Cerebellar nuclear complex (tissue), 1 donor: ENCODE data around the gene ABLIM1.
"Not testable (repeated sequence)": the region's sequence is repeated elsewhere in the genome, so short reads cannot be mapped to it uniquely, and the experiment has no call there.

Source experiments
- DNase-seq, 2 experiments: peaks; one replicate each; lab custom pipeline; 2025; lab: John Stamatoyannopoulos, UW

Gene ABLIM1

DNA sequence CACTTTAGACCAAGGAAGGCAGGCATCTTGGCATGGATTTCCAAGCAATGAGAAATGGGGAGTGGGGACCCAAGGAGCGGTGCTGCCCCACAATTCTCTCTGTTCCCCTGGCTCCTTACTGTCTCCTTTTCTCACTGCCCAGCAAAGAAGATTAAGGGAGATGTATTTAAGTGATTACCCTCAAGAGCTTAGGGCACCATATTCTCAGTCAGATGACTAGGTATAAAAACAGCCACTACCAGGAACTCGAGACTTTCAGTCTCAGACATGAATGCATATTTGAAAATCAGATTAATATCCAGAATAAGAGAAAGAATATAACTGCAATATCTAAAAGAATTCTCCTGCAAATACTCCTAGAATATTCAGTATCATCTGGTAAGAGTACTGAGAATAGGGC, at the start of gene ABLIM1:
TSS of gene ABLIM1 (minus strand) at position 101 of the 400 bp plus-strand sequence. CDS start at position 26, 75 bp downstream.
- DNase-seq: no peak

DNA sequence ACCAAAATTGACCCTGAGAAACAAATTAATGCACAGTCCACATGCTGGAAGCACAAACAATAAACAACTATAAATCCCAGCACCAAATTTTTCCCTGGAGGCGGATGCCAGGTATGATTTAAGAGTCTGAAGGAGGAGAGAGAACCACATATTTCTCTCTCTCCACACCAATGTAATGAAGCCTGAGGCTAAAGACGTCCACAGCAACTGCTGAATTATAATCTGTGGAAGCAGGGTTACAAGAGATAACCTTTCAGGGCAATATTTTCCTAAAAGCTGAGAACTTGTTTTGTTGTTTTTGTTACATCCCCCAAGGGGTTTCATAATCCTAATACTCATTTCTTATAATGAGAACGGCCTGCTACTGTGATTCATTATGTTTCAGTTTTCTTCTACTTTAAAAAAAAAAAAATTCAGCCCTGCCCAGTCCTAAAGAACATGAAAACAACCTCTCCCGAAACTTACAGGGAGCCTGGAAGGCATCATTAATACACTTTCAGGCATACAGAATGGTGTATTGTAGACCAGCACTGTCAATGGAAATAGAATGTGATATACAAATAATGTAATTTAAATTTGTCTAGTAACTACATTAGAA, 48.5 kb upstream of the ABLIM1 start:
- DNase-seq: no peak

- DNase-seq: no peak
Observed at GRCh38 chr10:114704679-114705078, 46.6 kb upstream of the ABLIM1 start.

DNA sequence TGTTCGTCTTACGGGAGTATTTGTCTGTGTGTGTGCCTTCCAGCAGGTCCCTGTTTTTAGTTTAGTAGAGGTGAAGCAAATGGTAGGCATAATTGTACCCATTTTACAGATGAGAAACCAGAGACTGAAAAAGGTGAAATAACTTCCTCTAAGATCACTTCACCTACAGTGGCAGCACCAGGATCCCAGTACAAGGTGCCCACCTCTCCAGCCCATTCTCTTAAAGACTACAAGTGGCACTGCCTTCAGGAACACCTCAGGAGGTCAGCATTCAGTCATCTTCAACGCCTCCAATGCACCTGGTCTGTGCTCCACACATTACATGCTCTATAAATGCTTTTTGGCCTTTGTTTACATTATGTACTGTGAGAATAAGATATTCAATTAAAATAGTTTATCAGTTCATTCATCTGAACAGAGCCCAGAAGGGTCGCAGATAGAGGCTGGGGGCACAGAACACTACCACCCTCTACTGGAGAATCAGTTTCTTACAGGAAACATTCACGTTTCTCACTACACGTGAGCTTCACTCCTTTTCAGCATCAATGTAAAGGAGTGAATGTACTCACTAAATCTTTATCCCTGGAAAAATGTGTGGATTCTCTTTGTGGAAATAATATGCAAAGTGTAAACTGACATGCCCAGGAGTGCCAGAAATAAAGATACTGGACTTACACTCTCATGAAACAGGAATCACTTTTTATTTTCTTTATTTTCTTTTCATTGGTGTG, 45.5 kb upstream of the ABLIM1 start:
- no peak for DNase-seq

- no peak for DNase-seq
Observed at GRCh38 chr10:114698271-114699061, 40.4 kb upstream of the ABLIM1 start.

GRCh38 chr10:114697061-114697598, 39.1 kb upstream of the ABLIM1 start:
- peak in 1 of 2 experiments; percentile 76 for DNase-seq

- DNase-seq: not testable (repeated sequence)
Observed at GRCh38 chr10:114696301-114696700, 38.2 kb upstream of the ABLIM1 start.

- no peak for DNase-seq
Observed at GRCh38 chr10:114694752-114695151, 36.7 kb upstream of the ABLIM1 start.

- no peak for DNase-seq
Observed at GRCh38 chr10:114694062-114694461, 36.0 kb upstream of the ABLIM1 start.

GRCh38 chr10:114691442-114691941, 33.4 kb upstream of the ABLIM1 start:
- DNase-seq: no peak

DNA sequence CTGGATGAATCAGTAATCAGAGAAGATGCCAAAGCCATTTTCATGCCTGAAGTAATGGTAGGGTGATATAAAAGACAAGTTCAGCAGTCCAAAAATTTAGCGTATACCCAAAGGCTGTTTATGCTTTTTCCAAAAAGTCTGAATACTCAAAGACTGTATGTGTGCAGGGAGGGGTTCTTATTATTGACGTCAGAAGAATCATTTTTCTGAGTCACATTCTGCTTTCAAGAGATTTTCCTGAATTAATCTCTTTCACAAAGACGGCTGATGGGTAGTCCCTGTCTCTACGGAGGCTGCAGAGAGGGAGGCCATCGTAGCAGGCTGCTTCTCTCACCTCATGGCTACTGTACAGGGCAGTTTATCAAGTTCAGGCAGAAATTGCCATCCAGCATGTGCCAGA, 30.7 kb upstream of the ABLIM1 start:
- no peak for DNase-seq

DNA sequence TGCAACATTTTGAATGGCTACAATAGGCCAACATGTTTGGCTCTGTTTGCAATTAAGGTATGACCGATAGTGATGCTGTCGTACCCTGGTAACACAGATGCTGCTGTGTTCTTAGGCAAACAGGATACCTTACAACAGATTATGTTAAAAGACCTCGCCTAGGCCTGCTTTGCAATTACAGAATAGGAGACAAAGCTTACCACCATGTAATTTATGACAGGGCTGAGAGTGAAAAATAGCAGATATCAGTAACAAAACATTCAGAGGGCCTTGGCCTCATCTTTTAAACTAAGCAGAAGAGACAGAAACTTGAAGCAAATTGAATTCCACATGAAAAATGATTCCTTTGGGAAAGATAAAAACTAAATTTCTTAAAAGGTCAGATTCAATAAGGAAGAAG, 29.4 kb upstream of the ABLIM1 start:
- no peak for DNase-seq

DNA sequence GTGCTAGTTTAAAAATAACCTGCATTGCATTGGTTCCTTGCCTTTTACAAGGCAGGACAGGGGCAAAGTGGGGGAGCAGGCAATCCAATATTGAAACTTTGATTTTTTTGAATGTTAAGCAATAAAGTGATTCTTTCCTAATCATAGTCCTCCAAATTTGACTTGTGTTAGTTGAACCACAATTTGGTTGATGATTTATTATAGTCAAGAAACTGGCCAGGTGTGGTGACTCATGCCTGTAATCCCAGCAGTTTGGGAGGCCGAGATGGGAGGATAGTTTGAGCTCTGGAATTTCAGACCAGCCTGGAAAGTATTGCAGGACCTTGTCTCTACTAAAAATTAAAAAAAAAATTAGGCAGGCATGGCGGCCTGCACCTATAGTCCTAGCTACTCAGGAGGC, 27.9 kb upstream of the ABLIM1 start:
- DNase-seq: no peak

- DNase-seq: no peak
Observed at GRCh38 chr10:114685456-114685855, 27.4 kb upstream of the ABLIM1 start.

GRCh38 chr10:114684822-114685209, 26.7 kb upstream of the ABLIM1 start:
- no peak for DNase-seq

GRCh38 chr10:114684084-114684821, 26.2 kb upstream of the ABLIM1 start:
- DNase-seq: no peak

GRCh38 chr10:114683593-114683992, 25.5 kb upstream of the ABLIM1 start:
- DNase-seq: no peak

DNA sequence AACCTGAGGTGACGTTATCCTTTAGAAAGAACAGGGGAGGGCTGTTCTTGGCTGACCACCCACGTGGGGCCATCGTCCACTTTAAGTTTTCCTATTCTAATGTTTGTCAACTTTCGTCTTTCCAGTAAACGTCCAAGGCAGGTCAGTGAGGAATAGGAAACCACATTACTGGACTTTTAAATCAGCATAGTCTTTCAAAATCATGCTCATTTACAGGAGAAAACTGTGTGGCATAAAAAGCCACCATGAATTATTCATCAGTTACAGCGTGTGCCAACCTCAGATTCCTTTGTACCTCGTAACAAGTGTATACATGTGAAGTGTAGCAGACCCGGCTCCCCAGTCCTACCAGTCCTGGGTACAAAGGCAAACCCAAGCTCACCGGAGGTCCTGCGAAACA, 25.1 kb upstream of the ABLIM1 start:
- no peak for DNase-seq

DNA sequence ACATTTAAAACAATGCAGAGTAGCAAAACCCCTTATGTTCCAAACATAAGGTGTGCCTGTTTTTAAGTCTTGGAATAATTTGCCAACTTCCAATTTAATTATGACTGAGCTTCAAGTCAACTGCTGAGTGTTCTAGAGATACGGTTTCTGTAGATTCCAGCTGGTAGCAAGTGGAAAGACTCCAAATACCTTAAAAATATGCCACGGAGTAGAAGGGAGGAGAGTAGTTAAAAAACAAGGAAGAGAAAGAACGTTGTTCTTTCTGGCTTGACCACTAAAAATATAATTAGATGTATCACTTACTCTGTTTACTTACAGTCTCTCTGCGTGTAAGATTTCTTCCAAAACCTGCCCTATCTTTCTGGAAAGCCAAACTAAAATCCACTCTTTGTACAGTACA, 24.5 kb upstream of the ABLIM1 start:
- no peak for DNase-seq

- DNase-seq: no peak
Observed at GRCh38 chr10:114682121-114682520, 24.0 kb upstream of the ABLIM1 start.

- DNase-seq: peak in 1 of 2 experiments; percentile 37
Observed at GRCh38 chr10:114681542-114681941, 23.5 kb upstream of the ABLIM1 start.
